Stimulated activated CD4-positive, alpha-beta T cell treated with anti-CD3 and anti-CD28 coated beads, Interleukin-4, amount 100 ng/mL, for 1 hour (primary cell): ENCODE results near the gene VEZT.
A peak's percentile ranks its signal among the peaks of the same experiment; 100 is the strongest.
"Not testable (repeated sequence)": the region's sequence is repeated elsewhere in the genome, so short reads cannot be mapped to it uniquely, and the experiment has no call there.

Source experiments
- DNase-seq: peaks from one replicate; pipeline ENCODE4 v3.0.0-alpha.2; 2020

VEZT gene

GRCh38 chr12:95217377-95218149 lies at the start of gene VEZT, which contains the start of gene FGD6:
TSS of gene VEZT (plus strand) at chr12:95217807. CDS start at chr12:95217851, 44 bp downstream.
TSS of gene FGD6 (minus strand) at chr12:95217467. CDS start at chr12:95217240, 227 bp downstream.
- DNase-seq: peak; percentile 95

- no peak for DNase-seq
Observed at GRCh38 chr12:95168746-95169145, 48.9 kb upstream of the VEZT start.

GRCh38 chr12:95169368-95169767 lies 48.2 kb upstream of the VEZT start:
- DNase-seq: no peak

- DNase-seq: no peak
Observed at GRCh38 chr12:95173392-95174251, 44.0 kb upstream of the VEZT start.

GRCh38 chr12:95177201-95177768 lies 40.3 kb upstream of the VEZT start:
- DNase-seq: no peak

- DNase-seq: no peak
Observed at GRCh38 chr12:95178136-95178535, 39.5 kb upstream of the VEZT start.

- DNase-seq: no peak
Observed at GRCh38 chr12:95179011-95179410, 38.6 kb upstream of the VEZT start.

GRCh38 chr12:95181103-95181502 lies 36.5 kb upstream of the VEZT start:
- no peak for DNase-seq

GRCh38 chr12:95182868-95183415 lies 34.7 kb upstream of the VEZT start:
- DNase-seq: no peak

- DNase-seq: no peak
Observed at GRCh38 chr12:95184121-95184520, 33.5 kb upstream of the VEZT start.

GRCh38 chr12:95185072-95185471 lies 32.5 kb upstream of the VEZT start:
- DNase-seq: no peak

- no peak for DNase-seq
Observed at GRCh38 chr12:95185854-95186253, 31.8 kb upstream of the VEZT start.

- DNase-seq: no peak
Observed at GRCh38 chr12:95187865-95188415, 29.7 kb upstream of the VEZT start.

- no peak for DNase-seq
Observed at GRCh38 chr12:95191060-95191696, 26.4 kb upstream of the VEZT start.

- DNase-seq: no peak
Observed at GRCh38 chr12:95192271-95192670, 25.3 kb upstream of the VEZT start.

- DNase-seq: no peak
Observed at GRCh38 chr12:95193139-95193538, 24.5 kb upstream of the VEZT start.

GRCh38 chr12:95195122-95195521 lies 22.5 kb upstream of the VEZT start:
- DNase-seq: no peak

- not testable (repeated sequence) for DNase-seq
Observed at GRCh38 chr12:95196875-95197569, 20.6 kb upstream of the VEZT start.

- DNase-seq: no peak
Observed at GRCh38 chr12:95197636-95198035, 20.0 kb upstream of the VEZT start.

- DNase-seq: no peak
Observed at GRCh38 chr12:95198914-95199313, 18.7 kb upstream of the VEZT start.

- no peak for DNase-seq
Observed at GRCh38 chr12:95200128-95200894, 17.3 kb upstream of the VEZT start.
